ENCODE results near the gene DTNBP1.

Gene DTNBP1

GRCh38 chr6:15570171-15570570, 92.7 kb downstream of the DTNBP1 start:
- no peak overlapping the region for H3K4me3 ChIP-seq (ENCODE audit: low read depth, low read length)
- DNase-seq (ENCODE audit: low read depth) = no peak
- no peak for TF ChIP-seq CTCF (IDR thresholded peaks at IDR 0.05; ENCODE audit: low read depth, low read length, missing control alignments)

GRCh38 chr6:15569035-15569995, 93.5 kb downstream of the DTNBP1 start:
- DNase-seq (ENCODE audit: low read depth) = no peak
- no peak for TF ChIP-seq CTCF (IDR thresholded peaks at IDR 0.05; ENCODE audit: low read depth, low read length, missing control alignments)
- no peak overlapping the region for H3K4me3 ChIP-seq (ENCODE audit: low read depth, low read length)

- no peak for TF ChIP-seq CTCF (IDR thresholded peaks at IDR 0.05; ENCODE audit: low read depth, low read length, missing control alignments)
- H3K4me3 ChIP-seq (ENCODE audit: low read depth, low read length) = no peak overlapping the region
- DNase-seq (ENCODE audit: low read depth) = no peak
Measured at GRCh38 chr6:15562977-15563376, 99.9 kb downstream of the DTNBP1 start.

GRCh38 chr6:15561447-15562199, 101.2 kb downstream of the DTNBP1 start:
- TF ChIP-seq CTCF (IDR thresholded peaks at IDR 0.05; ENCODE audit: low read depth, low read length, missing control alignments) = no peak
- H3K4me3 ChIP-seq (ENCODE audit: low read depth, low read length) = no peak overlapping the region
- DNase-seq (ENCODE audit: low read depth) = no peak

GRCh38 chr6:15560713-15561112, 102.1 kb downstream of the DTNBP1 start:
- no peak for DNase-seq (ENCODE audit: low read depth)
- TF ChIP-seq CTCF (IDR thresholded peaks at IDR 0.05; ENCODE audit: low read depth, low read length, missing control alignments) = no peak
- H3K4me3 ChIP-seq (ENCODE audit: low read depth, low read length) = no peak overlapping the region

GRCh38 chr6:15557174-15557573, 105.7 kb downstream of the DTNBP1 start:
- DNase-seq (ENCODE audit: low read depth) = no peak
- TF ChIP-seq CTCF (IDR thresholded peaks at IDR 0.05; ENCODE audit: low read depth, low read length, missing control alignments) = no peak
- H3K4me3 ChIP-seq (ENCODE audit: low read depth, low read length) = no peak overlapping the region

Measured in GM12864 (cell line).